SK-N-SH treated with all-trans-retinoic acid at 6 μM for 48 hours (cell line): ENCODE results near the gene DENND2A.

Experiments used
- ESRRG ChIP-seq: fragments of 250-450 bp; sonication (Bioruptor Pico); IDR thresholded peaks from 2 replicates; pipeline ENCODE4 v1.6.1; 2021; ENCODE audit warnings: mild to moderate bottlenecking
- POU6F1 ChIP-seq: fragments of 250-450 bp; sonication (Bioruptor Pico); IDR thresholded peaks from 2 replicates; pipeline ENCODE4 v1.8.0; 2021; ENCODE audit warnings: low read depth, mild to moderate bottlenecking, moderate library complexity, borderline replicate concordance
- RARB ChIP-seq: fragments of 250-450 bp; sonication (Bioruptor Pico); IDR thresholded peaks from 2 replicates; pipeline ENCODE4 v1.8.0; 2021; ENCODE audit warnings: mild to moderate bottlenecking, moderate library complexity
- TOX ChIP-seq: fragments of 250-450 bp; sonication (Bioruptor Pico); IDR thresholded peaks from 2 replicates; pipeline ENCODE4 v1.8.0; 2021; ENCODE audit warnings: mild to moderate bottlenecking, moderate library complexity, borderline replicate concordance
- ZC3H10 ChIP-seq: fragments of 250-450 bp; sonication (Bioruptor Pico); IDR thresholded peaks from 2 replicates; pipeline ENCODE4 v1.5.1; 2021; ENCODE audit warnings: mild to moderate bottlenecking, moderate library complexity
- ZFP30 ChIP-seq: fragments of 450-650 bp; formaldehyde crosslinking; IDR thresholded peaks from 2 replicates; pipeline ENCODE4 v1.5.0; 2022; ENCODE audit warnings: mild to moderate bottlenecking, moderate library complexity

DNA sequence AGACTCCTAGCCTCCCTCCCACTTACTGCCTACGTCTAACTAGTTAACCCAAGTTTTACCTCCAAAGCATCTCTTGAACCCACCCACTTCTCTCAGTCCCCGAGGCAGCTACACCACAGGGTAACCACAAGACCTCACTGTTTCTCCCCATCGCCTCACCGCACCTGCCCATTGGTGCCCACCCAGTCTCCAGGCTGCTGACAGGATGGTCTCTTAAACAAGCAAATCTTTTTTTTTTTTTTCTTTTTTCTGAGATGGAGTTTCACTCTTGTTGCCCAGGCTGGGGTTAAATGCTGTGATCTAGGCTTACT lies 47.0 kb downstream of the DENND2A start:
- TF ChIP-seq POU6F1 = no peak
- no peak for TF ChIP-seq ZFP30 (CRISPR knock-in tag)
- TF ChIP-seq TOX (CRISPR knock-in tag) = no peak
- no peak for TF ChIP-seq ZC3H10 (CRISPR knock-in tag)
- no peak for TF ChIP-seq RARB (CRISPR knock-in tag)
- no peak for TF ChIP-seq ESRRG
